Smooth muscle cell (in vitro differentiated cells): Measurements from ENCODE around the gene GLP1R. TPM values are rescaled to one million over a fixed set of nuclear protein-coding genes. Genes with fewer than 3 reads are reported as not detected.

Source experiments
- DNase-seq: peaks from one replicate; lab custom pipeline; 2025; ENCODE audit not compliant: unreplicated experiment; lab: John Stamatoyannopoulos, UW
- H2AFZ ChIP-seq: fragments of 200-600 bp; sonication (generic); 2 replicates; pipeline ENCODE4 v1.6.0; 2016; ENCODE audit warnings: antibody characterized with exemption, low read depth, mild to moderate bottlenecking
- H3F3A ChIP-seq: fragments of 200-600 bp; sonication (generic); 2 replicates; pipeline ENCODE4 v1.6.0; 2017; ENCODE audit warnings: antibody characterized with exemption, low read depth
- H3K27ac ChIP-seq: fragments of 200-600 bp; sonication (generic); 2 replicates; pipeline ENCODE4 v1.5.1; 2016; ENCODE audit warnings: low read depth, mild to moderate bottlenecking
- H3K27me3 ChIP-seq: fragments of 200-600 bp; sonication (generic); 2 replicates; pipeline ENCODE4 v1.6.1; 2016; ENCODE audit warnings: low read depth, mild to moderate bottlenecking
- H3K36me3 ChIP-seq: fragments of 200-600 bp; sonication (generic); 2 replicates; pipeline ENCODE4 v1.5.1; 2016; ENCODE audit warnings: low read depth
- H3K4me1 ChIP-seq: fragments of 200-600 bp; sonication (generic); 2 replicates; pipeline ENCODE4 v1.5.1; 2016; ENCODE audit warnings: low read depth
- H3K4me2 ChIP-seq: fragments of 200-600 bp; sonication (generic); 2 replicates; pipeline ENCODE4 v1.6.0; 2016; ENCODE audit warnings: mild to moderate bottlenecking
- H3K4me3 ChIP-seq: fragments of 200-600 bp; sonication (generic); 2 replicates; pipeline ENCODE4 v1.5.1; 2016; ENCODE audit warnings: mild to moderate bottlenecking
- H3K79me2 ChIP-seq: fragments of 200-600 bp; sonication (generic); 2 replicates; pipeline ENCODE4 v1.6.0; 2016; ENCODE audit warnings: low read depth, mild to moderate bottlenecking
- H3K9ac ChIP-seq: fragments of 200-600 bp; sonication (generic); 2 replicates; pipeline ENCODE4 v1.6.0; 2016; ENCODE audit warnings: low read depth
- H3K9me3 ChIP-seq: fragments of 200-600 bp; sonication (generic); replicated peaks from 2 replicates; pipeline ENCODE4 v1.5.1; 2016; ENCODE audit warnings: low read depth
- H4K20me1 ChIP-seq: fragments of 200-600 bp; sonication (generic); 2 replicates; pipeline ENCODE4 v1.6.0; 2016; ENCODE audit warnings: low read depth
- CTCF ChIP-seq: fragments of 200-600 bp; sonication (generic); IDR thresholded peaks from 2 replicates; pipeline ENCODE4 v1.5.1; 2017; ENCODE audit warnings: borderline replicate concordance, mild to moderate bottlenecking, antibody characterized with exemption; ENCODE audit not compliant: insufficient read depth, poor library complexity, severe bottlenecking
- whole genome bisulfite sequencing: methylation state at CpG from one replicate; pipeline ENCODE4 v1.1.7; 2016; ENCODE audit warnings: low lambda C conversion rate; 5-methylcytosine and 5-hydroxymethylcytosine counted together
- polyA plus RNA-seq: library from polyadenylated mRNA; unstranded; fragments of >200 nt; fragmentation: Nextera tagmentation; extraction: Ambion mirVana; gene quantifications from 2 replicates; pipeline ENCODE4 v1.2.1, GENCODE V29; 2016
- total RNA-seq: library from RNA; depleted of rRNA; stranded (reverse); fragments of >200 nt; gene quantifications from 2 replicates; pipeline ENCODE4 v1.2.3, GENCODE V29; 2014

The GLP1R gene
- total and polyA plus RNA-seq, 2 experiments from 2014 or later = not detected

GRCh38 chr6:39035681-39036080 is 12.9 kb upstream of the GLP1R start:
- Histone ChIP-seq H2AFZ (no peak overlapping the region), H3F3A (no peaks in the 10 kb centered on the region), H3K9ac (no peak overlapping the region), H3K27ac (no peak overlapping the region), H3K4me1 (no peaks in the 10 kb centered on the region), H3K36me3 (no peaks in the 10 kb centered on the region), H3K4me2 (no peak overlapping the region), H3K27me3 (peaks cover 93% of the 10 kb centered on the region), H3K79me2 (no peaks in the 10 kb centered on the region), H3K4me3 (no peak overlapping the region), H3K9me3 (no peaks in the 10 kb centered on the region), H4K20me1 (no peaks in the 10 kb centered on the region)
- no peak for DNase-seq
- no peak for TF ChIP-seq CTCF
- WGBS = 79% methylated on average over 9 of the region's 9 CpGs

GRCh38 chr6:39037082-39037508 is 11.5 kb upstream of the GLP1R start:
- Histone ChIP-seq H4K20me1 (no peaks in the 10 kb centered on the region), H3K27me3 (peaks cover 88% of the 10 kb centered on the region), H3K4me1 (no peaks in the 10 kb centered on the region), H3K4me3 (no peak overlapping the region), H3F3A (no peaks in the 10 kb centered on the region), H3K36me3 (no peaks in the 10 kb centered on the region), H3K4me2 (no peak overlapping the region), H2AFZ (no peak overlapping the region), H3K79me2 (no peaks in the 10 kb centered on the region), H3K9me3 (no peaks in the 10 kb centered on the region), H3K27ac (no peak overlapping the region), H3K9ac (no peak overlapping the region)
- WGBS = 71% methylated on average over 4 of the region's 4 CpGs
- no peak for TF ChIP-seq CTCF
- no peak for DNase-seq

GRCh38 chr6:39037707-39038106 is 10.9 kb upstream of the GLP1R start:
- no peak for TF ChIP-seq CTCF
- Histone ChIP-seq H4K20me1 (no peaks in the 10 kb centered on the region), H3K27me3 (peaks cover 87% of the 10 kb centered on the region), H3K27ac (no peak overlapping the region), H3K4me1 (no peaks in the 10 kb centered on the region), H3K79me2 (no peaks in the 10 kb centered on the region), H2AFZ (no peak overlapping the region), H3K9me3 (no peaks in the 10 kb centered on the region), H3K9ac (no peak overlapping the region), H3F3A (no peaks in the 10 kb centered on the region), H3K4me3 (no peak overlapping the region), H3K4me2 (no peak overlapping the region), H3K36me3 (no peaks in the 10 kb centered on the region)
- no peak for DNase-seq
- WGBS = 86% methylated on average over 6 of the region's 6 CpGs

- no peaks in the 10 kb centered on the region for H3K36me3 ChIP-seq
- no peak overlapping the region for H3K4me3 ChIP-seq
- H3F3A ChIP-seq = no peaks in the 10 kb centered on the region
- no peak for TF ChIP-seq CTCF
- H3K9ac ChIP-seq = no peak overlapping the region
- DNase-seq = no peak
- H3K27ac ChIP-seq = no peak overlapping the region
- no peaks in the 10 kb centered on the region for H3K4me1 ChIP-seq
- H3K79me2 ChIP-seq = no peaks in the 10 kb centered on the region
- 89% methylated on average over 10 of the region's 10 CpGs for WGBS
- H3K27me3 ChIP-seq = peaks cover 81% of the 10 kb centered on the region
- H3K9me3 ChIP-seq = no peaks in the 10 kb centered on the region
- H4K20me1 ChIP-seq = no peaks in the 10 kb centered on the region
- H2AFZ ChIP-seq = no peak overlapping the region
- H3K4me2 ChIP-seq = no peak overlapping the region
These were observed 8.4 kb upstream of the GLP1R start for GRCh38 chr6:39040080-39040673.
